K562 (cell line): ENCODE measurements around the gene RERE. TPM values are rescaled to one million over a fixed set of nuclear protein-coding genes. Genes with fewer than 3 reads are reported as not detected.

Source experiments
- ARID3B ChIP-seq: fragments of 250-450 bp; sonication (Bioruptor Pico); IDR thresholded peaks from 2 replicates; pipeline ENCODE4 v1.4.0; 2020; ENCODE audit warnings: borderline replicate concordance
- CBX1 ChIP-seq: sonication (generic); IDR thresholded peaks from 2 replicates; pipeline ENCODE4 v1.6.1; 2016; ENCODE audit warnings: antibody characterized with exemption, low read depth, mild to moderate bottlenecking
- CBX5 ChIP-seq: IDR thresholded peaks from 2 replicates; pipeline ENCODE4 v1.6.1; 2014; ENCODE audit warnings: low read depth, borderline replicate concordance
- DEAF1 ChIP-seq: fragments of 450-650 bp; formaldehyde crosslinking; IDR thresholded peaks from 2 replicates; pipeline ENCODE4 v1.4.0; 2020; ENCODE audit warnings: mild to moderate bottlenecking, moderate library complexity
- E2F8 ChIP-seq: fragments of 450-650 bp; IDR thresholded peaks from 2 replicates; pipeline ENCODE4 v1.7.1; 2018; ENCODE audit warnings: mild to moderate bottlenecking, low read depth; ENCODE audit not compliant: partially characterized antibody
- FOS ChIP-seq: IDR thresholded peaks from 3 replicates; pipeline ENCODE4 v1.6.1; 2011; ENCODE audit not compliant: insufficient read length; ENCODE audit errors: extremely low read depth
- KDM1A ChIP-seq, 2 experiments: fragments of 450-650 bp; IDR thresholded peaks; 2 replicates each; pipeline ENCODE4 v1.6.1; 2016; ENCODE audit warnings: mild to moderate bottlenecking in 2 of 2
- MAFF ChIP-seq: IDR thresholded peaks from 2 replicates; pipeline ENCODE4 v1.6.1; 2012; ENCODE audit warnings: low read length, improper control_type of control experiment
- MAX ChIP-seq: sonication (generic); formaldehyde crosslinking; IDR thresholded peaks from 2 replicates; pipeline ENCODE4 v1.9.0; 2022; ENCODE audit warnings: mild to moderate bottlenecking, missing genetic modification reagents
- MEF2A ChIP-seq: IDR thresholded peaks from 2 replicates; pipeline ENCODE4 v1.6.1; 2011; ENCODE audit warnings: low read depth, mild to moderate bottlenecking, low read length, moderate library complexity; ENCODE audit not compliant: control insufficient read depth
- PHB2 ChIP-seq: fragments of 450-650 bp; IDR thresholded peaks from 2 replicates; pipeline ENCODE4 v1.6.1; 2017; ENCODE audit warnings: low read depth
- PTRF ChIP-seq: fragments of 450-650 bp; IDR thresholded peaks from 2 replicates; pipeline ENCODE4 v1.6.1; 2016; ENCODE audit warnings: mild to moderate bottlenecking, missing genetic modification characterization, missing compliant biosample characterization
- PYGO2 ChIP-seq: fragments of 450-650 bp; IDR thresholded peaks from 2 replicates; pipeline ENCODE4 v1.6.1; 2016; ENCODE audit warnings: mild to moderate bottlenecking, missing genetic modification characterization, moderate library complexity, missing compliant biosample characterization
- SMAD1 ChIP-seq: fragments of 150-350 bp; IDR thresholded peaks from 2 replicates; pipeline ENCODE4 v1.6.1; 2014; ENCODE audit warnings: low read length, low read depth; ENCODE audit not compliant: partially characterized antibody
- SNIP1 ChIP-seq: fragments of 450-650 bp; IDR thresholded peaks from 2 replicates; pipeline ENCODE4 v1.7.1; 2017; ENCODE audit warnings: low read depth, mild to moderate bottlenecking
- SRSF9 ChIP-seq: fragments of 200-400 bp; formaldehyde crosslinking; IDR thresholded peaks from 2 replicates; pipeline ENCODE4 v1.6.1; 2017; ENCODE audit warnings: low read depth, low read length, borderline replicate concordance
- U2AF2 ChIP-seq: fragments of 200-400 bp; formaldehyde crosslinking; optimal IDR thresholded peaks from 2 replicates; pipeline ENCODE3; 2017; ENCODE audit warnings: low read depth, mild to moderate bottlenecking, low read length
- ZNF263 ChIP-seq: sonication (generic); formaldehyde crosslinking; IDR thresholded peaks from 2 replicates; pipeline ENCODE4 v1.8.0; 2022; ENCODE audit warnings: mild to moderate bottlenecking, missing genetic modification reagents, borderline replicate concordance
- ZNF277 ChIP-seq: fragments of 250-450 bp; sonication (Bioruptor Pico); IDR thresholded peaks from 2 replicates; pipeline ENCODE4 v1.8.0; 2022; ENCODE audit warnings: inconsistent platforms, mild to moderate bottlenecking, moderate library complexity, borderline replicate concordance
- ZNF696 ChIP-seq: fragments of 250-450 bp; sonication (Bioruptor Pico); conservative IDR thresholded peaks from 2 replicates; pipeline ENCODE4 v1.4.0; 2020; ENCODE audit warnings: mild to moderate bottlenecking, moderate library complexity
- ZNF75A ChIP-seq: fragments of 450-650 bp; formaldehyde crosslinking; IDR thresholded peaks from 2 replicates; pipeline ENCODE4 v1.4.0; 2020; ENCODE audit warnings: mild to moderate bottlenecking
- polyA plus RNA-seq, 8 experiments: library from polyadenylated mRNA; depleted of rRNA in 4 of 8; stranded (reverse) in 5 of 8; unstranded in 3 of 8; fragments of >200 nt; fragmentation: Nextera tagmentation in 2 of 8; fragmentation: Illumina TruSeq in 1 of 8; extraction: Ambion mirVana in 2 of 8; extraction: Trizol in 1 of 8; gene quantifications; 2 replicates each; pipeline versions ENCODE4 v1.2.1 to v1.2.3, GENCODE V29; 2011 to 2014; ENCODE audit warnings: inconsistent platforms in 1 of 8, missing spikeins in 1 of 8
- total RNA-seq, 7 experiments: library from RNA; depleted of rRNA in 6 of 7; stranded (reverse); fragments of >200 nt in 6 of 7; fragmentation: Illumina TruSeq in 2 of 7; extraction: Trizol in 2 of 7; gene quantifications; 2 replicates each; pipeline versions ENCODE4 v1.2.1 to v1.2.3, GENCODE V29; 2011 to 2021; ENCODE audit warnings: low replicate concordance in 1 of 7

The RERE gene
- total and polyA plus RNA-seq, 9 of the 15 experiments (the other 6 are each of a cell fraction or from before 2014, with no cell fraction given) = 3.0 to 51.5 (median 13.4) TPM

GRCh38 chr1:8625981-8626898 is 191.2 kb downstream of the RERE start (continued):
- TF ChIP-seq ARID3B = no peak
- TF ChIP-seq PHB2 = no peak; the same call in 1 of the 2 replicates
- TF ChIP-seq PTRF (tag) = no peak
- no peak for TF ChIP-seq CBX5
- TF ChIP-seq ZNF75A (CRISPR knock-in tag) = no peak
- TF ChIP-seq MEF2A = peak; percentile 56; the same call in 1 of the 2 replicates
- no peak for TF ChIP-seq FOS
- peak; percentile 75 for TF ChIP-seq PYGO2 (tag)
- TF ChIP-seq E2F8 = peak; percentile 77
- TF ChIP-seq DEAF1 (CRISPR knock-in tag) = no peak
- TF ChIP-seq ZNF263 (CRISPR knock-in tag) = no peak
- peak; percentile 99 to 100 for TF ChIP-seq KDM1A (IDR thresholded peaks at IDR 0.05)
- no peak for TF ChIP-seq ZNF696
- no peak for TF ChIP-seq SRSF9
- TF ChIP-seq ZNF277 (CRISPR knock-in tag) = no peak
- no peak for TF ChIP-seq MAFF
- peak; percentile 41 for TF ChIP-seq SMAD1
- no peak for TF ChIP-seq U2AF2
- no peak for TF ChIP-seq CBX1
- no peak for TF ChIP-seq SNIP1
- TF ChIP-seq MAX (CRISPR knock-in tag) = no peak
